Nephron (organoid): ENCODE results near the gene ITGA3.

Experiments
- H3K27ac Mint-ChIP-seq, 3 experiments: 2 replicates each; pipeline ENCODE4 v1.8.0; 2020; ENCODE audit warnings: mixed read lengths in 3 of 3, mild to moderate bottlenecking in 2 of 3, moderate library complexity in 1 of 3
- H3K27me3 Mint-ChIP-seq: 2 replicates; pipeline ENCODE4 v1.8.0; 2021; ENCODE audit warnings: low read depth, mild to moderate bottlenecking, moderate library complexity, mixed read lengths
- H3K36me3 Mint-ChIP-seq: 2 replicates; pipeline ENCODE4 v1.8.0; 2020; ENCODE audit warnings: low read depth, mixed read lengths
- H3K4me1 Mint-ChIP-seq: 2 replicates; pipeline ENCODE4 v1.8.0; 2020; ENCODE audit warnings: mixed read lengths
- H3K4me3 Mint-ChIP-seq, 3 experiments: 2 replicates each; pipeline ENCODE4 v1.8.0; 2020; ENCODE audit warnings: mild to moderate bottlenecking in 3 of 3, mixed read lengths in 3 of 3, moderate library complexity in 2 of 3
- H3K9me3 Mint-ChIP-seq: 2 replicates; pipeline ENCODE4 v1.8.0; 2020; ENCODE audit warnings: mixed read lengths
- TF ChIP-seq, protein P1 (sequence below), 3 experiments: fragments of 200-600 bp; sonication (generic); IDR thresholded peaks; one replicate each; pipeline ENCODE4 v1.5.0; 2021; ENCODE audit warnings: antibody characterized with exemption in 3 of 3; ENCODE audit not compliant: unreplicated experiment in 3 of 3

Gene ITGA3

DNA sequence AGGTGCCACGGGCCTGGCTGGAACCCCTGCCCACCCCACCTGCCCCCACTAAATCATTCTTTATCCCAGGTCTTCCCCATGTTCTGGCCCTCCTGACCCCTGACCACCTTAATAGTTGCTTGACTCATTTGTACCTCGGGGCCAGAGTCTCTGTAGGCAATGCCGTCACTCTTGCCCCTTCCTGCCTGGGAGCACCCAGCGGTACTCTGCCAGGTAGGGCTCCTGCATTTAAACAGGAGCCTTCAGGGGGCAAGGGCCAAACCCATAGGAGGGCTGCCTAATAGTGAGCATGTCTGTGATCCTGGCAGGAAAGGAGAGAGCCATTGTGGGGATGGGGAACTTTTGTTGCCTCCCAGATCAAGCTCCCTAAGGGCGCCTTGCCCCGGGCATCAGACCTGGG is 8.8 kb upstream of the ITGA3 start:
- peaks cover 5% of the 10 kb centered on the region for H3K27me3 Mint-ChIP-seq
- peak overlapping the region; percentile 13 to 70 (median 47) for H3K27ac Mint-ChIP-seq
- peaks cover 3% of the 10 kb centered on the region for H3K9me3 Mint-ChIP-seq

DNA sequence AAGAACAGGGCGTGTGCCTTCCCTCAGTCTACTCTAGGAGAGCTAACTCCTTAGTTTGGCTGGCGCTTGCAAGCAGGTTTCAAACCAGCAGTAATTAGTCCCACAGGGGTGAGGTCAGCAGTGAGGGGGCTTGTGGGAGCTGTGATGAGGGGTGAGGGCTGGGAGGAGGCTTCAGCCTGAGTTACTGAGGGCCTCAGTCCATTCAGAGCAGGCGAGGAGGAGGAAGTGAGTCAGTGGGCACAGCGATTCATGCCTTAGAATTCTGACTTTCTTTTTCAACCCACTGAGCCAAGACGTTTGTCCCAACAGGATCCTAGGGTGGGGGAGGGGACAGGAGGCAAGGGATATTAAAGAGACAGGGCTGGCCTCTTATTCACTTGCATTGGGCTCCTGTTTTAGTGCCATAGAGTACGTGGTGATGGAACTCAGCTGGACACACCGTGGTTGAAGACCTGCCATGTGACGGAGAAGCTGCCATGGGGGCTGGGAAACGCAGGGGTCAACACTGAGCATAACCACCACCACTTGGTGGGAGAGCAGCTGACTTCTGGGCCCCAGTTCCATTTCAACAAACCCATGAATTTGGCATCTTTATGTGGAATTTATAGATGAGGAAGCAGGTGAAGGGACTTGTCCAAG is 8.3 kb upstream of the ITGA3 start:
- H3K27ac Mint-ChIP-seq: peak overlapping the region; percentile 13 to 70 (median 47)
- H3K36me3 Mint-ChIP-seq: no peaks in the 10 kb centered on the region
- peaks cover 54% of the 10 kb centered on the region for H3K4me1 Mint-ChIP-seq
- peaks cover 3% of the 10 kb centered on the region for H3K9me3 Mint-ChIP-seq
- peaks cover 5% of the 10 kb centered on the region for H3K27me3 Mint-ChIP-seq
- no peak overlapping the region for H3K4me3 Mint-ChIP-seq
- TF ChIP-seq, protein P1, sequence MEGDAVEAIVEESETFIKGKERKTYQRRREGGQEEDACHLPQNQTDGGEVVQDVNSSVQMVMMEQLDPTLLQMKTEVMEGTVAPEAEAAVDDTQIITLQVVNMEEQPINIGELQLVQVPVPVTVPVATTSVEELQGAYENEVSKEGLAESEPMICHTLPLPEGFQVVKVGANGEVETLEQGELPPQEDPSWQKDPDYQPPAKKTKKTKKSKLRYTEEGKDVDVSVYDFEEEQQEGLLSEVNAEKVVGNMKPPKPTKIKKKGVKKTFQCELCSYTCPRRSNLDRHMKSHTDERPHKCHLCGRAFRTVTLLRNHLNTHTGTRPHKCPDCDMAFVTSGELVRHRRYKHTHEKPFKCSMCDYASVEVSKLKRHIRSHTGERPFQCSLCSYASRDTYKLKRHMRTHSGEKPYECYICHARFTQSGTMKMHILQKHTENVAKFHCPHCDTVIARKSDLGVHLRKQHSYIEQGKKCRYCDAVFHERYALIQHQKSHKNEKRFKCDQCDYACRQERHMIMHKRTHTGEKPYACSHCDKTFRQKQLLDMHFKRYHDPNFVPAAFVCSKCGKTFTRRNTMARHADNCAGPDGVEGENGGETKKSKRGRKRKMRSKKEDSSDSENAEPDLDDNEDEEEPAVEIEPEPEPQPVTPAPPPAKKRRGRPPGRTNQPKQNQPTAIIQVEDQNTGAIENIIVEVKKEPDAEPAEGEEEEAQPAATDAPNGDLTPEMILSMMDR (IDR thresholded peaks at IDR 0.05; ENCODE audit: unreplicated experiment in 3 of 3): no peak

More for the DNA sequence above, 8.8 kb upstream of the ITGA3 start:
- H3K36me3 Mint-ChIP-seq: no peaks in the 10 kb centered on the region
- TF ChIP-seq, protein P1 (IDR thresholded peaks at IDR 0.05; ENCODE audit: unreplicated experiment in 3 of 3): no peak
- peaks cover 49% of the 10 kb centered on the region for H3K4me1 Mint-ChIP-seq
- H3K4me3 Mint-ChIP-seq: no peak overlapping the region

DNA sequence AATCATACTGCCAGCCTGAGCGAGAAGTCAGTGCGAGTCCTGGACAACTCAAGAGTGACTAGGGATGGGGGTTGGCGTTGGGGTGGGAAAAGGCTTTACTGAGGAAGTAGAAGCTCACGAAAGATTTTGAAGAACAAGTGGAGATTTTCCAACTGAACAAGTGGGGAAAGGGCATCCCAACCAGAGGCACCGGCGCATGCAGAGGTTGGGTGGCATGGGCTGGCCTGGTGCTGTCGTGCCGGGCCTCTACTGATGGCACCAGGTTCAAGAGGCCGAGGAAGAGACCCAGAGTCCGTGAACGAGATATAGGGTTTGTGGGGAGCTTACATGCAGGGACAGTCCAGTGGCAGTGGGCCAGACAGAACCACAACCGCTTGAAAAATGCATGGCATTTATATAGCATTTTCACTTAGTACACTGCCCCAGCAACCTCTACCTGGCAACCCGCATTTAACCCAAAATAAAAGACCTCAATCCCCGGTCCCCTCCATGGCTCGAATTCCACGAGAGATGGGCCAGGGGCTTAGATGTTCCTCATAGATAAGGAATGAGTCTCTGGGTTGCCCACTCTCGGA is 7.7 kb upstream of the ITGA3 start:
- Mint-ChIP-seq H3K4me1 (peaks cover 55% of the 10 kb centered on the region), H3K4me3 (no peak overlapping the region), H3K27ac (peak overlapping the region in 2 of 3 experiments; percentile 50 to 78), H3K27me3 (peaks cover 9% of the 10 kb centered on the region), H3K36me3 (no peaks in the 10 kb centered on the region), H3K9me3 (no peaks in the 10 kb centered on the region)
- TF ChIP-seq, protein P1 (IDR thresholded peaks at IDR 0.05; ENCODE audit: unreplicated experiment in 3 of 3): no peak

DNA sequence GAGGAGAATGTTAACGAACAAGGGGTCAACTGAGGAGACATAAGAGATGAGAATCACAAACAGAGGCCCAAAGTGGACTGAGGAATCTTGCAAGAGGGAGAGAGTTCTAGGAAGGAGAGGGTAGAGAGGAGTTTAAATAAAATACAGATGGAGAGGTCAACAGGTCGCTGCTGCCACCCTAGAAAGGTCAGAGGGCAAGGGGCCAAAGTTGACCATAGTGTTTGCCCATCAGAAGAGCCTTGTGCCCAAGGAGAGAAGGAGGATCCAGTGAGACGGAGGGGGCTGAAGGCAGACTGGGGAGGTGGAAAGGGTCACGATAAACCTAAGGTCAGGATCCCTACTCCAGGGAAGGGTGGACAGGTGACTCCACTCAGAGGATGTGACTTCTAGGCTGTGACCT is 6.9 kb upstream of the ITGA3 start:
- H3K4me1 Mint-ChIP-seq: peaks cover 58% of the 10 kb centered on the region
- no peak overlapping the region for H3K4me3 Mint-ChIP-seq
- H3K27me3 Mint-ChIP-seq: peaks cover 8% of the 10 kb centered on the region
- peak overlapping the region; percentile 50 to 78 (median 77) for H3K27ac Mint-ChIP-seq
- H3K36me3 Mint-ChIP-seq: no peaks in the 10 kb centered on the region
- TF ChIP-seq, protein P1 (IDR thresholded peaks at IDR 0.05; ENCODE audit: unreplicated experiment in 3 of 3): no peak
- no peaks in the 10 kb centered on the region for H3K9me3 Mint-ChIP-seq

DNA sequence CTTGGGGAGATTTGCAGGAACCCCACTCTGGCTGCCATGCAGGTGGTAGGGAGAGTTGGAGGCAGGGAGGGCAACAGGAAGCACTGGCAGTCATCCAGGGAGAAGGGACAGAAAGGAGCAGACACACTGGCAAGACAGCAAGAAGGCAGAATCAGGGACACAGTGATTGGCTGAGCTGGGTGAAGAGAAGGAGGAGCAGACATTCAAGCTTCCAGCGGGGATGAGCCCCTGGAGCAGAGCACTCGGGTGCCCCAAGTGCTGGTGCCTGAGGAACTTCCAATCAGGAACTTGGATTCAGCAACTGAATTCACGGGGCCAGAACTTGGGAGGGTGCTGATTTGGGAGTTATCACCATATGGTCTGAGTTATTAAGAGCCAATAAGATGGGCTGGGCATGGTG is 6.3 kb upstream of the ITGA3 start:
- H3K36me3 Mint-ChIP-seq: no peaks in the 10 kb centered on the region
- H3K4me3 Mint-ChIP-seq: no peak overlapping the region
- H3K27me3 Mint-ChIP-seq: peaks cover 4% of the 10 kb centered on the region
- H3K4me1 Mint-ChIP-seq: peaks cover 58% of the 10 kb centered on the region
- peak overlapping the region; percentile 12 to 77 (median 50) for H3K27ac Mint-ChIP-seq
- H3K9me3 Mint-ChIP-seq: no peaks in the 10 kb centered on the region
- TF ChIP-seq, protein P1 (IDR thresholded peaks at IDR 0.05; ENCODE audit: unreplicated experiment in 3 of 3): no peak
